ENCODE measurements around the gene CCDC59.
"Not testable (repeated sequence)": the region's sequence is repeated elsewhere in the genome, so short reads cannot be mapped to it uniquely, and the experiment has no call there.

CCDC59 gene

GRCh38 chr12:82360834-82361233 is 2.6 kb upstream of the CCDC59 start:
- not testable (repeated sequence) for H3K9me3 ChIP-seq (replicated peaks; ENCODE audit: low read length); H3K27me3 ChIP-seq (ENCODE audit: control insufficient read depth, insufficient read depth, low read length); H3K4me3 ChIP-seq (ENCODE audit: low read length); H3K9ac ChIP-seq (ENCODE audit: low read depth, low read length); H3K36me3 ChIP-seq (ENCODE audit: insufficient read depth, low read length); H3K4me2 ChIP-seq (ENCODE audit: low read length)
- peaks cover 13% of the 10 kb centered on the region for H3K4me1 ChIP-seq (ENCODE audit: control insufficient read depth, insufficient read depth, low read length)

GRCh38 chr12:82359115-82359478 is 910 bp upstream of the CCDC59 start:
- no peaks in the 10 kb centered on the region for H3K27me3 ChIP-seq (ENCODE audit: control insufficient read depth, insufficient read depth, low read length)
- H3K9me3 ChIP-seq (replicated peaks; ENCODE audit: low read length): no peaks in the 10 kb centered on the region
- peaks cover 13% of the 10 kb centered on the region for H3K4me1 ChIP-seq (ENCODE audit: control insufficient read depth, insufficient read depth, low read length)
- peaks cover 16% of the 10 kb centered on the region for H3K36me3 ChIP-seq (ENCODE audit: insufficient read depth, low read length)
- H3K4me2 ChIP-seq (ENCODE audit: low read length): peak overlapping the region; percentile 81
- peak overlapping the region; percentile 90 for H3K4me3 ChIP-seq (ENCODE audit: low read length)
- peak overlapping the region; percentile 95 for H3K9ac ChIP-seq (ENCODE audit: low read depth, low read length)

GRCh38 chr12:82357845-82358199 is 365 bp downstream of the CCDC59 start:
- Histone ChIP-seq H3K9me3 (replicated peaks; ENCODE audit: low read length) (no peaks in the 10 kb centered on the region), H3K4me2 (ENCODE audit: low read length) (peak overlapping the region; percentile 76), H3K9ac (ENCODE audit: low read depth, low read length) (peak overlapping the region; percentile 95), H3K4me1 (ENCODE audit: control insufficient read depth, insufficient read depth, low read length) (peaks cover 13% of the 10 kb centered on the region), H3K36me3 (ENCODE audit: insufficient read depth, low read length) (peaks cover 29% of the 10 kb centered on the region), H3K4me3 (ENCODE audit: low read length) (peak overlapping the region; percentile 90), H3K27me3 (ENCODE audit: control insufficient read depth, insufficient read depth, low read length) (no peaks in the 10 kb centered on the region)

- Histone ChIP-seq H3K27me3 (ENCODE audit: control insufficient read depth, insufficient read depth, low read length) (no peaks in the 10 kb centered on the region), H3K4me1 (ENCODE audit: control insufficient read depth, insufficient read depth, low read length) (peaks cover 13% of the 10 kb centered on the region), H3K9me3 (replicated peaks; ENCODE audit: low read length) (no peaks in the 10 kb centered on the region), H3K9ac (ENCODE audit: low read depth, low read length) (peak overlapping the region; percentile 95), H3K4me3 (ENCODE audit: low read length) (peak overlapping the region; percentile 90), H3K36me3 (ENCODE audit: insufficient read depth, low read length) (peaks cover 32% of the 10 kb centered on the region), H3K4me2 (ENCODE audit: low read length) (peak overlapping the region; percentile 76)
Measured at GRCh38 chr12:82357340-82357739, 847 bp downstream of the CCDC59 start.

GRCh38 chr12:82351390-82351789 is 6.8 kb downstream of the CCDC59 start:
- H3K36me3 ChIP-seq (ENCODE audit: insufficient read depth, low read length): peaks cover 36% of the 10 kb centered on the region
- no peaks in the 10 kb centered on the region for H3K9me3 ChIP-seq (replicated peaks; ENCODE audit: low read length)
- H3K9ac ChIP-seq (ENCODE audit: low read depth, low read length): no peak overlapping the region
- H3K4me2 ChIP-seq (ENCODE audit: low read length): no peak overlapping the region
- no peaks in the 10 kb centered on the region for H3K4me1 ChIP-seq (ENCODE audit: control insufficient read depth, insufficient read depth, low read length)
- no peak overlapping the region for H3K4me3 ChIP-seq (ENCODE audit: low read length)
- H3K27me3 ChIP-seq (ENCODE audit: control insufficient read depth, insufficient read depth, low read length): no peaks in the 10 kb centered on the region

- Histone ChIP-seq H3K36me3 (ENCODE audit: insufficient read depth, low read length) (peaks cover 30% of the 10 kb centered on the region), H3K4me1 (ENCODE audit: control insufficient read depth, insufficient read depth, low read length) (no peaks in the 10 kb centered on the region), H3K9me3 (replicated peaks; ENCODE audit: low read length) (no peaks in the 10 kb centered on the region), H3K4me2 (ENCODE audit: low read length) (no peak overlapping the region), H3K4me3 (ENCODE audit: low read length) (no peak overlapping the region), H3K9ac (ENCODE audit: low read depth, low read length) (no peak overlapping the region), H3K27me3 (ENCODE audit: control insufficient read depth, insufficient read depth, low read length) (no peaks in the 10 kb centered on the region)
Measured at GRCh38 chr12:82350161-82350560, 8.0 kb downstream of the CCDC59 start.

- Histone ChIP-seq H3K4me3 (ENCODE audit: low read length) (no peak overlapping the region), H3K9ac (ENCODE audit: low read depth, low read length) (no peak overlapping the region), H3K4me1 (ENCODE audit: control insufficient read depth, insufficient read depth, low read length) (no peaks in the 10 kb centered on the region), H3K4me2 (ENCODE audit: low read length) (no peak overlapping the region), H3K9me3 (replicated peaks; ENCODE audit: low read length) (no peaks in the 10 kb centered on the region), H3K27me3 (ENCODE audit: control insufficient read depth, insufficient read depth, low read length) (no peaks in the 10 kb centered on the region), H3K36me3 (ENCODE audit: insufficient read depth, low read length) (no peaks in the 10 kb centered on the region)
Measured at GRCh38 chr12:82329508-82329907, 28.7 kb downstream of the CCDC59 start.

GRCh38 chr12:82327861-82328260 is 30.3 kb downstream of the CCDC59 start:
- Histone ChIP-seq H3K9ac (ENCODE audit: low read depth, low read length) (no peak overlapping the region), H3K9me3 (replicated peaks; ENCODE audit: low read length) (no peaks in the 10 kb centered on the region), H3K4me1 (ENCODE audit: control insufficient read depth, insufficient read depth, low read length) (no peaks in the 10 kb centered on the region), H3K4me3 (ENCODE audit: low read length) (no peak overlapping the region), H3K4me2 (ENCODE audit: low read length) (no peak overlapping the region), H3K27me3 (ENCODE audit: control insufficient read depth, insufficient read depth, low read length) (no peaks in the 10 kb centered on the region), H3K36me3 (ENCODE audit: insufficient read depth, low read length) (no peaks in the 10 kb centered on the region)

- Histone ChIP-seq H3K4me1 (ENCODE audit: control insufficient read depth, insufficient read depth, low read length) (no peaks in the 10 kb centered on the region), H3K36me3 (ENCODE audit: insufficient read depth, low read length) (no peaks in the 10 kb centered on the region), H3K4me3 (ENCODE audit: low read length) (no peak overlapping the region), H3K9me3 (replicated peaks; ENCODE audit: low read length) (no peaks in the 10 kb centered on the region), H3K9ac (ENCODE audit: low read depth, low read length) (no peak overlapping the region), H3K4me2 (ENCODE audit: low read length) (no peak overlapping the region), H3K27me3 (ENCODE audit: control insufficient read depth, insufficient read depth, low read length) (no peaks in the 10 kb centered on the region)
Measured at GRCh38 chr12:82326905-82327503, 31.2 kb downstream of the CCDC59 start.

GRCh38 chr12:82325540-82326336 is 32.4 kb downstream of the CCDC59 start:
- Histone ChIP-seq H3K4me2 (ENCODE audit: low read length) (no peak overlapping the region), H3K4me3 (ENCODE audit: low read length) (no peak overlapping the region), H3K36me3 (ENCODE audit: insufficient read depth, low read length) (no peaks in the 10 kb centered on the region), H3K4me1 (ENCODE audit: control insufficient read depth, insufficient read depth, low read length) (no peaks in the 10 kb centered on the region), H3K9ac (ENCODE audit: low read depth, low read length) (no peak overlapping the region), H3K27me3 (ENCODE audit: control insufficient read depth, insufficient read depth, low read length) (no peaks in the 10 kb centered on the region), H3K9me3 (replicated peaks; ENCODE audit: low read length) (no peaks in the 10 kb centered on the region)

GRCh38 chr12:82319276-82319675 is 38.9 kb downstream of the CCDC59 start:
- no peak overlapping the region for H3K9ac ChIP-seq (ENCODE audit: low read depth, low read length)
- H3K27me3 ChIP-seq (ENCODE audit: control insufficient read depth, insufficient read depth, low read length): no peaks in the 10 kb centered on the region
- H3K9me3 ChIP-seq (replicated peaks; ENCODE audit: low read length): no peaks in the 10 kb centered on the region
- no peaks in the 10 kb centered on the region for H3K36me3 ChIP-seq (ENCODE audit: insufficient read depth, low read length)
- H3K4me3 ChIP-seq (ENCODE audit: low read length): no peak overlapping the region
- no peak overlapping the region for H3K4me2 ChIP-seq (ENCODE audit: low read length)
- H3K4me1 ChIP-seq (ENCODE audit: control insufficient read depth, insufficient read depth, low read length): no peaks in the 10 kb centered on the region

GRCh38 chr12:82314406-82314892 is 43.7 kb downstream of the CCDC59 start:
- Histone ChIP-seq H3K9me3 (replicated peaks; ENCODE audit: low read length) (no peaks in the 10 kb centered on the region), H3K4me3 (ENCODE audit: low read length) (no peak overlapping the region), H3K9ac (ENCODE audit: low read depth, low read length) (no peak overlapping the region), H3K27me3 (ENCODE audit: control insufficient read depth, insufficient read depth, low read length) (no peaks in the 10 kb centered on the region), H3K36me3 (ENCODE audit: insufficient read depth, low read length) (no peaks in the 10 kb centered on the region), H3K4me2 (ENCODE audit: low read length) (no peak overlapping the region), H3K4me1 (ENCODE audit: control insufficient read depth, insufficient read depth, low read length) (no peaks in the 10 kb centered on the region)

Data from skeletal muscle satellite cell (primary cell).